Prostate gland (tissue), 2 donors: ENCODE measurements around the gene PALM3.

Experiments used
- POLR2A ChIP-seq: fragments of 450-650 bp; IDR thresholded peaks from one replicate; pipeline ENCODE4 v1.6.1; 2016; ENCODE audit warnings: antibody characterized with exemption, mild to moderate bottlenecking
- POLR2AphosphoS5 ChIP-seq: sonication (generic); formaldehyde crosslinking; IDR thresholded peaks from one replicate; pipeline ENCODE4 v1.6.1; 2017; ENCODE audit warnings: antibody characterized with exemption
- TF ChIP-seq, protein P1 (sequence below), 4 experiments: fragments of 200-600 bp in 2 of 4; fragments of 450-650 bp in 2 of 4; sonication (generic) in 2 of 4; IDR thresholded peaks; 1 replicate in 3 of 4; 2 replicates in 1 of 4; pipeline ENCODE4 v1.5.1; 2016 to 2019; ENCODE audit warnings: antibody characterized with exemption in 4 of 4, mild to moderate bottlenecking in 2 of 4, moderate library complexity in 2 of 4

DNA sequence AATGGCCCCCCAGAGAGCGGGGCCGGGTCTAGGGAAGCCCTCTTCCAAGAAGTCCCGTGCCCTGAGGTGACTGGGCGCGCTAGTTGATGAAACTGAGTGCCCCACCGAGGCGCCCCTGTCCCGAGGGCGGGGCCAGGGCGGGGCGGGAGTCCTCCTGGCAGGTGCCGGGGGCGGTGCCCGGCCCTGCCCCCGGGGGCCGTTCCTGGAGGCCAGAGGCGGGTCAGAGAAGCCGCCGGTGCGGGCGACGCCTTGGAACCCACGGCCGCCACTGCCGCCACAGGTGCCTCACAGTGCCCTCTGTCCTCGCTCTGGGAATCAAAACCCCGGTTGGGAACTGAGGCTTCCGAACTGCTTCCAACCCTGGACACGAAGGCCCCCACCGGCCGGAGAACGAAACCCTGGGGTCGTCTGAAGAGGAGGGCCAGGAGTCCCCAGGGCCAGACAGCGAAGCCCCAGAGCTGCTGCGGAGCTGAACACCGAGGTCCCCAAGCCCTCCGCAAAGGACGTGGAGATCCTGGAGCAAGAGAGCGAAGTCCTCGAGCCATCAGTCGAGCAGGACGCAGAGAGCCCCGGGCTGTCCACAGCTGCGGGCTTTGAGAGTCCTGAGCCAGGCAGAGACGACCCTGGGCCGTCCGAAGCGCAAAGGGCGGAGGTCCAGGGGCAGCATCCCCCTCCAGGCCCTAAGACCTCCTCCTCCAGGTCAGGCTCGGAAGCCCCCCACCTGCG is 10.8 kb upstream of the PALM3 start, which contains the start of gene MISP3:
- TF ChIP-seq, protein P1, sequence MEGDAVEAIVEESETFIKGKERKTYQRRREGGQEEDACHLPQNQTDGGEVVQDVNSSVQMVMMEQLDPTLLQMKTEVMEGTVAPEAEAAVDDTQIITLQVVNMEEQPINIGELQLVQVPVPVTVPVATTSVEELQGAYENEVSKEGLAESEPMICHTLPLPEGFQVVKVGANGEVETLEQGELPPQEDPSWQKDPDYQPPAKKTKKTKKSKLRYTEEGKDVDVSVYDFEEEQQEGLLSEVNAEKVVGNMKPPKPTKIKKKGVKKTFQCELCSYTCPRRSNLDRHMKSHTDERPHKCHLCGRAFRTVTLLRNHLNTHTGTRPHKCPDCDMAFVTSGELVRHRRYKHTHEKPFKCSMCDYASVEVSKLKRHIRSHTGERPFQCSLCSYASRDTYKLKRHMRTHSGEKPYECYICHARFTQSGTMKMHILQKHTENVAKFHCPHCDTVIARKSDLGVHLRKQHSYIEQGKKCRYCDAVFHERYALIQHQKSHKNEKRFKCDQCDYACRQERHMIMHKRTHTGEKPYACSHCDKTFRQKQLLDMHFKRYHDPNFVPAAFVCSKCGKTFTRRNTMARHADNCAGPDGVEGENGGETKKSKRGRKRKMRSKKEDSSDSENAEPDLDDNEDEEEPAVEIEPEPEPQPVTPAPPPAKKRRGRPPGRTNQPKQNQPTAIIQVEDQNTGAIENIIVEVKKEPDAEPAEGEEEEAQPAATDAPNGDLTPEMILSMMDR (IDR thresholded peaks at IDR 0.05), result no peak
- TF ChIP-seq POLR2AphosphoS5 (no peak), POLR2A (no peak)
